ENCODE results near the gene SLC66A3.

- no peak for TF ChIP-seq EZH2 (IDR thresholded peaks at IDR 0.05)
- no peak for TF ChIP-seq POLR2AphosphoS5 (IDR thresholded peaks at IDR 0.05; ENCODE audit: borderline replicate concordance, low read depth, low read length)
- TF ChIP-seq FOXP2 (optimal IDR thresholded peaks at IDR 0.05; ENCODE audit: control extremely low read depth, extremely low read length, insufficient read depth), result no peak
These were observed 9.9 kb upstream of the SLC66A3 start for GRCh38 chr2:11145350-11145749.

All from SK-N-MC (cell line).